HepG2 (cell line): Measurements from ENCODE around the gene WWC1.

Source experiments
- HNF4G ChIP-seq, 2 experiments: sonication (generic) in 1 of 2; formaldehyde crosslinking in 1 of 2; IDR thresholded peaks; 2 replicates each; pipeline versions ENCODE4 v1.4.0 to v1.6.1; 2011 to 2020; ENCODE audit warnings: borderline replicate concordance in 2 of 2, low read depth in 2 of 2, mild to moderate bottlenecking in 2 of 2, low read length in 1 of 2, missing genetic modification reagents in 1 of 2, moderate library complexity in 1 of 2
- KDM5B ChIP-seq: sonication (generic); formaldehyde crosslinking; IDR thresholded peaks from 2 replicates; pipeline ENCODE4 v1.4.0; 2020; ENCODE audit warnings: missing genetic modification reagents, mild to moderate bottlenecking, borderline replicate concordance
- PHB2 ChIP-seq: fragments of 450-650 bp; IDR thresholded peaks from 2 replicates; pipeline ENCODE4 v1.6.1; 2018; ENCODE audit not compliant: partially characterized antibody
- SMC3 ChIP-seq: IDR thresholded peaks from 2 replicates; pipeline ENCODE4 v1.6.1; 2011; ENCODE audit warnings: low read length, improper control_type of control experiment
- TAF1 ChIP-seq: sonication (generic); formaldehyde crosslinking; IDR thresholded peaks from 2 replicates; pipeline ENCODE4 v1.4.0; 2020; ENCODE audit warnings: missing genetic modification reagents
- ZNF205 ChIP-seq: IDR thresholded peaks from 2 replicates; pipeline ENCODE4 v1.6.1; 2018; ENCODE audit warnings: missing biosample characterization, missing genetic modification reagents
- TF ChIP-seq, protein P1 (sequence below): sonication (generic); formaldehyde crosslinking; IDR thresholded peaks from 2 replicates; pipeline ENCODE4 v1.4.0; 2020; ENCODE audit warnings: mild to moderate bottlenecking, missing genetic modification reagents

GRCh38 chr5:168472329-168472728, 180.9 kb downstream of the WWC1 start:
- TF ChIP-seq KDM5B (CRISPR knock-in tag) (no peak), ZNF205 (CRISPR knock-in tag) (no peak), SMC3 (no peak), TAF1 (CRISPR knock-in tag) (no peak), PHB2 (no peak), HNF4G (IDR thresholded peaks at IDR 0.05; ENCODE audit: borderline replicate concordance, low read depth, low read length) (no peak), HNF4G (CRISPR knock-in tag; IDR thresholded peaks at IDR 0.05; ENCODE audit: borderline replicate concordance, low read depth) (no peak)
- TF ChIP-seq, protein P1, sequence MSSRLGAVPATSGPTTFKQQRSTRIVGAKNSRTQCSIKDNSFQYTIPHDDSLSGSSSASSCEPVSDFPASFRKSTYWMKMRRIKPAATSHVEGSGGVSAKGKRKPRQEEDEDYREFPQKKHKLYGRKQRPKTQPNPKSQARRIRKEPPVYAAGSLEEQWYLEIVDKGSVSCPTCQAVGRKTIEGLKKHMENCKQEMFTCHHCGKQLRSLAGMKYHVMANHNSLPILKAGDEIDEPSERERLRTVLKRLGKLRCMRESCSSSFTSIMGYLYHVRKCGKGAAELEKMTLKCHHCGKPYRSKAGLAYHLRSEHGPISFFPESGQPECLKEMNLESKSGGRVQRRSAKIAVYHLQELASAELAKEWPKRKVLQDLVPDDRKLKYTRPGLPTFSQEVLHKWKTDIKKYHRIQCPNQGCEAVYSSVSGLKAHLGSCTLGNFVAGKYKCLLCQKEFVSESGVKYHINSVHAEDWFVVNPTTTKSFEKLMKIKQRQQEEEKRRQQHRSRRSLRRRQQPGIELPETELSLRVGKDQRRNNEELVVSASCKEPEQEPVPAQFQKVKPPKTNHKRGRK, result no peak
